GDM1 (cell line): ENCODE data around the gene AK3.
A peak's percentile ranks its signal among the peaks of the same experiment; 100 is the strongest.
"Not testable (repeated sequence)": the region's sequence is repeated elsewhere in the genome, so short reads cannot be mapped to it uniquely, and the experiment has no call there.

Experiments
- DNase-seq: peaks from one replicate; lab custom pipeline; 2025; lab: John Stamatoyannopoulos, UW

Gene AK3

DNA sequence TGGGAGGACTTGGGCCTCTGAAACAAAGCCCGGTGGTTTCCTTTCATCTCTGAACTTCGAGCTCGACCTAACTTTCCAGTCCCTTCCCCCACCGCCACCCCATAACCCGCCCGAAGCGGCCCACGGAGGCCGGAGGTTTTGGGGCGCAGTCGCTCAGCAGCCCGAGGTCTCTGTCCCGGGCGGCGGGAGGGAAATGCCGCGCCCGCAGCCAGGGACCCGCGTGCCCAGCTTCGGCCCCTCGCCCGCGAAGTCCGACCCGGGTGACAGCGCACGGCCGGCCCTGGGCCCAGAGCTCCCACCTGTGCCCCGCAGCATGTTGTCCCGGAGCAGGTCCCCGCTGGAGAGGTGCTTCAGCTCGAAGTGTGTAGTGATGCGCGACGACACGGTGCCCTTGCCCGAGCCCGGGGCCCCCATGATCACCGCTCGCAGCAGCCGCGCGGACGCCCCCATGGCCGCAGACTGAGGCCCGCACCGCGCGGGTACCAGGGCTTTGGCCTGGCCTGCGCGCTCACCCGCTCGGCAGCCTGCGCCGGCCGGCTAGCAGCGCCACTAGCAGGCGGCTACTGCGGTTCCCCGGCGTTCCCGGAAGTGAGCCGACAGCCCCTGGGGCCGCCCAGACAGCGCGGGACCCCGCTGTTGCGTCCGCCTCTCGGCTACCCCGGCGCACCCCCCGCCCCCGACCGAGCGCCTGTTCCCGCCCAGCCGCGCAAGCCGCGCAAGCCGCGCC, at the start of gene AK3:
Gene AK3 (minus strand): TSS at position 565 of the 727 bp plus-strand sequence. CDS start 115 bp downstream, at position 450.
- peak; percentile 88 for DNase-seq

DNA sequence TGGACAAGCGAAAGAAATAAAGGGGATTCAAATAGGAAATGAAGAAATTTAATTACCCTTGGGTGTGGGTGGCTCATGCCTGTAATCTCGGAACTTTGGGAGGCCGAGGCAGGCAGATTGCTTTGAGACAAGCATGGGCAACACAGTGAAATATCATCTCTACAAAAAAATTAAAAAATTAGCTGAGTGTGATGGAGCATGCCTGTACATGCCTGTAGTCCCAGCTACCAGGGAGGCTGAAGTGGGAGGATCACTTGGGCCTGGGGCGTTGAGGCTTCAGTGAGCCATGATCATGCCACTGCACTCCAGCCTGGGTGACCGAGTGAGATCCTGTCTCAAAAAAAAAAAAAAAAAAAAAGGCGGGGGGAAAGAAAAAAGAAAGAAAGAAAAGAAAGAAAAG, 47.7 kb upstream of the AK3 start:
- no peak for DNase-seq

DNA sequence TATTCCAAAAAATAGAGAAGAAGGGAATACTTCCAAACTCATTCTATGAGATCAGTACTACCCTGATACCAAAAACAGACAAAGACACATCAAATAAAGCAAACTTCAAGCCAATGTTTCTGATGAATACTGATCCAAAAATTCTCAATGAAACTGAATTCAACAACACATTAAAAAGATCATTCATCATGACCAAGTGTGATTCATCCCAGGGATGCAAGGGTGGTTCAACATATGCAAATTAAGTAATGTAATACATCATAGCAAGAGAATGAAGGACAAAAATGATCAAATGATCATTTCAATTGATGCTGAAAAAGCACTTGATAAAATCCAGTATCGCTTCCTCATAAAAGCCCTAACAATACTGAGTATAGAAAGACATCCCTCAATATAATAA, 46.9 kb upstream of the AK3 start:
- no peak for DNase-seq

DNA sequence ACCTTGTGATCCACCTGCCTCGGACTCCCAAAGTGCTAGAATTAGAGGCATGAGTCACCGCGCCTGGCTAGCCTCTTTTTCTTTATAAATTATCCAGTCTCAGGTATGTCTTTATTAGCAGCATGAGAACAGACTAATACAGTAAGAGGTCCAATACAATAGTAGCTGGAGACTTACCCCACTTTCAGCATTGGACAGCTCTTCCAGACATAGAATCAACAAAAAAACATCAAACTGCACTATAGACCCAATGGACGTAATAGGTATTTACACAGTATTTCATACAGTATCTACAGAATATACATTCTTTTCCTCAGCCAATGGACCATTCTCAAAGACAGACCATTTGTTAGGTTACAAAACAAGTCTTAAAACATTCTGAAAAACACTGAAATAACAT, 45.6 kb upstream of the AK3 start:
- no peak for DNase-seq

DNA sequence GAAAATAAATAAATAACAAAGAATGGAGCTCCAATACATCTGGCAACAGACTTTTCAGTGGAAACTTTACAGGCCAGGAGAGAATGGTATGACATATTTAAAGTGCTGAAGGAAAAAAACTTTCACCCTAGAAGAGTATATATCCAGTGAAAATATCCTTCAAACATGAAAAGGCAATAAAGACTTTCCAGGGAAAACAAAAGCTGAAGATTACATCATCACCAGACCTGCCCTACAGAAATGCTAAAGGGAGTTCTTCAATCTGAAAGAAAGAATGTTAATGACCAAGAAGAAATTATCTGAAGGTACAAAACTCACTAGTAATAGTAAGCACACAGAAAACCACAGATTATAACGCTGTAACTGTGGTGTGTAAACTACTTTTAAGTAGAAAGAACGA, 43.4 kb upstream of the AK3 start:
- no peak for DNase-seq

DNA sequence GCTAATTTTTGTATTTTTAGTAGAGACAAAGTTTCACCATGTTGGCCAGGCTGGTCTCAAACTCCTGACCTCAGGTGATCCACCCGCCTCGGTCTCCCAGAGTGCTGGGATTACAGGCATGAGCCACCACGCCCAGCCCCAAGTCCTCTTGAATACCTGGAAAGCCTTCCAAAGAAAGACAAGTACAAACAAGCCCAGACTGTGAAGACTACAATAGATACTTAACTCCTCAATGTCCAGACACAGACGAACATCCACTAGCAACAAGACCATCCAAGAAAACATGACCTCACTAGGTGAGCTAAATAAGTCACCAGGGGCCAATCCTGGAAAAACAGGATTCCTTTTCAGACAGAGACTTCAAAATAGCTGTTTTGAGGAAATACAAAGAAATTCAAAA, 42.2 kb upstream of the AK3 start:
- not testable (repeated sequence) for DNase-seq

DNA sequence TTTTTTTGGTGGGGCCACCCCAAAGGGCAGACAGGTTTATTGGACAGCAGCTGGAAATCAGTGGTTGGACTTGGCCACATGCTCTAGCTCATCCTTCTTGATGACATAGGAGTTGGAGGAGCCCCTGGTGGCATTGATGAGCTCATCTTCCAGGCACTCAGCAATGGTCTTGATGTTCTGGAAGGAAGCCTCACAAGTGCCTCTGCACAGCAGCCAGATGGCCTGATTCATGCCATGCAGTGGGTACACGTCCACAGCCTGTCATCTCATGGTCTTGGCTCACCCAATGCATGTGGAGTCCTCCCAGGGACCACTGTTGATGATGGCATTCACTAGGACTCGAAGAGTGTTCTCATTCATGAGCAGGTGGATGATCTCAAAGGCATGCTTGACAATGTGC, 40.4 kb upstream of the AK3 start:
- DNase-seq: no peak

DNA sequence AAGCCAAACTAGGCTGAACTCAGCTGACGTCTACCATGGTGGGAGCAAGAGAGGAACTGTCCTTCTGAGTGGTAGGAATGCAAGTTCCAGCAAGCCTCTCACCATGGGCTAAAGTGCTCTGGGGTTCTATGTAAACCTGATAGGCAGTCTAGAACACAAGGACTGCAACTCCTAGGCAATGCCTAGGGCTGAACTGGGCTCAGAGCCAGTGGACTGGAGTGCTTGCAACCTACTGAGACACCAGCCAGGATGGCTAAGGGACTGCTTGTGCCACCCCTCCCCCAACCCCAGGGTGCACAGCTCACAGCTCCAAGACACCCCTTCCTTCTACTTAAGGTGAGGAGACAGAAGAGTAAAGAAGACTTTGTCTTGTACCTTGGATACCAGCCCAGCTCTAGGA, 39.6 kb upstream of the AK3 start:
- no peak for DNase-seq

DNA sequence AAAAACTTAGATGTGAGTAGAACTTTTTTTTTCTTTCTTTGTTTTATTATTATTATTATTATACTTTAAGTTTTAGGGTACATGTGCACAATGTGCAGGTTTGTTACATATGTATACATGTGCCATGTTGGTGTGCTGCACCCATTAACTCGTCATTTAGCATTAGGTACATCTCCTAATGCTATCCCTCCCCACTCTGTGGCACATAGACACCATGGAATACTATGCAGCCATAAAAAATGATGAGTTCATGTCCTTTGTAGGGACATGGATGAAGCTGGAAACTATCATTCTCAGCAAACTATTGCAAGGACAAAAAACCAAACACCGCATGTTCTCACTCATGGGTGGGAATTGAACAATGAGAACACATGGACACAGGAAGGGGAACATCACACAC, 34.0 kb upstream of the AK3 start:
- DNase-seq: not testable (repeated sequence)

DNA sequence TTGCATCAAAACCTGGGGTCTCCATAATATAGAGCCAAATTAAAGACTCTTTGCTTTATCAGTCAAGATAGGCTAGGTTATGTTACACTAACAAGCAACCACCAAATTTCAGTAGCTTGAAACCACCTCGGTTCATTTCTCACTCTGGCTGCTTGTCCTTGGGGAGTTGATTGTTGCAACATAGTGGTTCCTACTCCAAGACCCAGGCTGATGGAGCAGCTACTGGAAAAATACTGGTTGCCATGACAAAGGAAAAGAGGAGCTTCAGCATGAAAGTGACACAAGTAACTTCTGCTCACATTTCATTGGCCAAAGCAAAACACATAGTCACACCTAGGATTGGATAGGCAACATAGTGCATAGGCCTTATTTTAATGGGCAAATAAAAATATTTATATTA, 33.2 kb upstream of the AK3 start:
- DNase-seq: no peak

DNA sequence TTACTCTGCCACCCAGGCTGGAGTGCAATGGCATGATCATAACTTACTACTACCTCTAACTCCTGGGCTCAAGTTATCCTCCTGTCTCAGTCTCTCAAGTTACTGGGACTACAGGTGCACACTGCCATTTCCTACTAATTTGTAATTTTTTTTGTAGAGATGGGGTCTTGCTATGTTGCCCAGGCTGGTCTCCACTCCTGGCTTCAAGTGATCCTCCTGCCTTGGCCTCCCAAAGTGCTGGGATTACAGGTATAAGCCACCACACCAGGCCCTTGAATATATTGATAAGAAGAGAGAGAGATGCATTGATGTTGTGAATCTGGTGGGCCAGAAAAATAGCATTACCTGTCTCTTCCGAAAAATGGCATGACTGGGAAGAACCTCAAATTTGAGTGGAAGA, 30.8 kb upstream of the AK3 start:
- no peak for DNase-seq

DNA sequence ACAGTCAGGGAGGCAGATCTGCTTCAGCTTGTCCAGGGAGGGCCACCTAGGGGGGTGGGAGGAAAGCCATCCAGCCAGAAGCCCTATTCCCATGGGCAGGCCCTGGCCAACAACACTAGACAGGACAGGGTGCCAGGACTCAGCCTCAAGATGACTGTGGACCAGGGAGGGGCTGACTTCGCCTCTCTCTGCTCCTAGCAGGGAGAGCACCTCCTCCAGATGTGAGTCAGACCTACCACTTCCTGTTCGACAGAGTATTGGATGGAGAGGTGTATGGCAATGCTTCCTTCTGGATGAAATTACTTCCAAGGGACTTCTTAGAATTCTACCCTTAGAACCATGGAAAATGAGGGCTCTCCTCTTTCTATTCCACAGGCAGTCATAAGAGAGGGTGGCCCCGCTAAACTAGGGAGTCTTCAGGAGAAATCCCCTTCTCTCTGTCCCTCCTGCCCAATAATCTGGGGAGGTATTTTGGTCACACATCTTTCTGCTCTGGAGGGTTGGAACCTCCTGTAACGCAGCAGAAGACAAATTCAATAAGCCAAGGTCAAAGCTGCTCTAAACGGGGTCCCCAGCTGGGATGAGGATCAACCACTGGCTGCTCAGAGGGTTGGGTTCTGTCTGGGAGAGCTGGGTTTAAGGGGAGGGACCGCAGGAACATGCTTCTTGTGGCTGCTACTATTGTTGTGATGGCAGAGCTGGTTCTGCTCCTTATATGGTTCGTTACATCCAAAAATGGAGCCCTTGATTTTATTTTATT, 28.5 kb upstream of the AK3 start:
- no peak for DNase-seq

DNA sequence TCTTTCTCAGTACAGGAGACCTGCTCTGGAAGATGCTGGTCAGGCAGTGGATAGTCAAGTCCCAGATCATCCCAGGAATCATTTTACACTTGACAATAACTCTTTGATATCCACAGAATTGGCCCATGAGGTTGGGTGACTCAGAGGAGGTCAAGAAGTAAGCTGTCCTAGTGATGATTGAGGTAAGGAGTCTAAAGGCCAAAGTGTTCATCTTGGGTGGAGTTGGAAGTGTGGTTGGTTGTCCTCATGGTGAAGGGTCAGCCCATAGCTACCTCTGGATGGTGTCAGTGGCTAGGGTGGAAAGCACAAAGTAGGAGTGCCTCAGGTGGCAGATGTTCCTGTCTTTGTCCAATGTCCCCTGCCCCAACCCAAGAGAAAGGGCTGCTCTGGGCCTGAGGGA, 27.7 kb upstream of the AK3 start:
- DNase-seq: no peak

DNA sequence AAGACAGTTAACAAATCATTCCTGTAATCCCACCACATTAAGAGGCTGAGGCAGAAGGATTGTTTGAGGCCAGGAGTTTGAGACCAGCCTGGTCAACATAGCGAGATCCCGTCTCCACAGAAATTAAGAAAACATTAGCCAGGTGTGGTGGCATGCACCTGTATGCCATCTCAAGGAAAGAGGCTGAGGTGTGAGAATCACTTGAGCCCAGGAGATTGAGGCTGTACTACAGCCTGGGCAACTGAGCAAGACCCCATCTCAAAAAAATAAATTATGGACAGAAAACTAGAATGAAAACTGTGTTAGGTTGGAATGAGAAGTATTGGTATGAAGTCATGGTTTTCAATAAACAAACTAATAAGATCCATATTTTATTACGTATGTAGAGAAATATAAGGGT, 23.0 kb upstream of the AK3 start:
- DNase-seq: no peak

DNA sequence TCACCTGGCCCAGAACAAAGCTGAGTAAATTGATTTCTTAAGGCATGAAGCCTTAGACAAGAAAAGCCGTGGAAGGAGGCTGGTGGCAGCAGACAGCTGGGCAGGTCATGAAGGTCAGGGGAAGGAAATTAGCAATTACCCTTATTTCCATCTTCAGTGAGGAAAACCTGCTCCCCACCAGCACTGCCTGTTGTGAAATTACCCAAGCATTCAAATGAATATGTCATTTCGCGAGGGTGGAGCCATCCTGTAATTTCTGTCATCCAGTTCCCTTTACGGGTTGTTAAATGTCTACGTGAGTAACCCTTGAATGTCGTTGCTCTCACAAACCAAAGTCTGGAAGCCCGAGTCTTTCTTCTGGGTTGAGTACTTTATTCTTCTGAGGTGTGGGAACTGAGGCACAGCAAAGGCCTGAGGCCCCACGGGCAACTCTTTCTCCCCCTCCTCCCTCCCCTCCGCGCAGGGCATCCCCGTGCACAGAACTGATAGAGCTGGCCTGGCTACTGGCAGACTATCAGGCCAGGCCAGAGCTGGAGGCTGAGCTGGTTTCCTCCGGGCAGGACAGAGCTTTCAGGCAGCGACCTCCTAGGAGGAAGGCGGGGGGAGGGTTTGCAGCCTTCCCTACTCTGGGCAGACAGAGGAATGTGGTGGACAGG, 22.0 kb upstream of the AK3 start:
- no peak for DNase-seq

DNA sequence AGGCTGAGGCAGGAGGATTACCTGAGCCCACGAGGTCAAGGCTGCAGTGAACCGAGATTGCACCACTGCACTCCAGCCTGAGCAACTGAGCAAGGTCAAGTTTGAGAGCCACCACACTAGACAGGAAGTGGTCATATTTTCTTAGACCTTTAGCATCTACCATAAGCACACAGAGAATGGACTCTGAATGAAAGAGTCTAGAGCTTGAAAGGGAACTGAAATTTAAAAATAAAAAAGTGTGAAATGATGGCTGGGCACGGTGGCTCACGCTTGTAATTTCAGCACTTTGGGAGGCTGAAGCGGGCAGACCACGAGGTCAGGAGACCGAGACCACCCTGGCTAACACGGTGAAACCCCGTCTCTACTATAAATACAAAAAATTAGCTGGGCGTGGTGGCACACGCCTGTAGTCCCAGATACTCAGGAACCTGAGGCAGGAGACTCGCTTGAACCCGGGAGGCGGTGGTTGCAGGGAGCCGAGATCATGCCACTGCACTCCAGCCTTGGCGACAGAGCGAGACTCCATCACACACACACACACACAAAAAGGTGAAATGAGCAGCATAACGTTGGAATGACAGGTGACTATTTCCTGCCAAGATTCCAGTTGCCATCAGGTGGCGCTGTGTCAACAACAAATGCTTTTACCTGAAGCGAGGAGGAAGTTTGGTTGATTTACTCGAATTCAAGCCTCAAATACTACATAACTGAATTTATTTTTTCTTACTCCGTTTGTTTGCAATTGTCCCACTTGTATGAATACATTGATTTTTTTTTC, 21.3 kb upstream of the AK3 start:
- DNase-seq: peak; percentile 42

DNA sequence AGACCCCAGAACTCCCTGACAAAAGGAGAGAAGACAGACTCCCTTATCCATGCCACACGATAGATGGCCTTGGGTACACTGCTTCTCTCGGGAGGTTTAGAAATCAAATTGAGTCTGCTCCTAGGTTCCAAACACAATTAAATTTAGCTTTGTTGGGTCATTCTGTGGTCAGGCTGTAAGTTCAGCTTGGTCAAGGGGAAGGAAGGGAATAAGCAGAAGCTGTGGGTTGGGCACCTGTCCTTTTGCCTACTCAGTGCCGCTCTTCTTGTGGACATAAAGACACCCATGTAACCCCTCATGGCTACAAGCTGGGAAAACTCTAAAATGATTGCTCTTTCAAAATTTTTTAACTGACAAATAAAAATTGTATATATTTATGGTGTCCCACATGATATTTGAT, 19.1 kb upstream of the AK3 start:
- no peak for DNase-seq

DNA sequence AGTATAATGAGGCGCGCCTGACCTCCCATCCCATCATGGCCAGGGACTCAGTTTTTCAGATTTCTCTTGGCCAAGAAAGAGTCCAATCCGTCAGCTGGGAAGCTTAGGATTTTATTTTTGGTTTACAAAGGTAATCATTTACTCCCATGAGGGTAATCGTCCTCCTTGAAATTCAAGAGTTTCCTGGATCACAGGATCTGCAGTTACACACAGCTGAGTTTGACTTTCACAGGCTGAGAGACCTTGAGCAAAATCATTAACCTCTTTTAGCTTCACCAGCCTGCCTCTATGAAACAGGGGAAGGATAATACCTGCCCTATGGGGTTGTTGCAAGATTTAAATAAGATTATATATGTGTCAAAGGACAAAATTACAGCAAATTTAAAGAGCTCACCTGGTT, 15.4 kb upstream of the AK3 start:
- no peak for DNase-seq

DNA sequence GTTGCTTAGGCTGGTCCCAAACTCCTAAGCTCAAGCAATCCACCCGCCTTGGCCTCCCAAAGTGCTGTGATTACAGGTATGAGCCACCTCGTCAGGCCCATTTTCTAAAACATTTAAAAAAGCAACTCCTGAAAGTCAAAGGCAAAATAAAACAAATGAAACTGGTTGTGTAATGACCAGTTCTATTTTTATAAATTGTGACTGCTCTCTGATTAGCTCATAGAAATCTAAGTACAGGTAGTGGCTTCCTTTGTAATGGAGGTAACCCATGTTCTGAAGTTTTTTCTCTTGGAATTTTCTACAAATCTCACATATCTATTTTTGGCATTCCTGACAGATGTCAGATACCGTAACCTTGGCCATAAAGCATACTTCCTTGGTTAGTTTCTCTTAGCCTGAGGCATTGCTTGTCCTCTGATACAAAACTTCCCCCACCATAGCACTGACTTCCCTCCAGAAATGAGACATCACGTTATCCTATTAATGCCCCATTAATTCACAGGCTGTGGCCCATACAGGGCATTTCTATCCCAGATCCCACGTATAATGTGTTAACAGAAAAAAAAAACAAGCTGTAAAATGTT, 14.1 kb upstream of the AK3 start:
- DNase-seq: no peak

DNA sequence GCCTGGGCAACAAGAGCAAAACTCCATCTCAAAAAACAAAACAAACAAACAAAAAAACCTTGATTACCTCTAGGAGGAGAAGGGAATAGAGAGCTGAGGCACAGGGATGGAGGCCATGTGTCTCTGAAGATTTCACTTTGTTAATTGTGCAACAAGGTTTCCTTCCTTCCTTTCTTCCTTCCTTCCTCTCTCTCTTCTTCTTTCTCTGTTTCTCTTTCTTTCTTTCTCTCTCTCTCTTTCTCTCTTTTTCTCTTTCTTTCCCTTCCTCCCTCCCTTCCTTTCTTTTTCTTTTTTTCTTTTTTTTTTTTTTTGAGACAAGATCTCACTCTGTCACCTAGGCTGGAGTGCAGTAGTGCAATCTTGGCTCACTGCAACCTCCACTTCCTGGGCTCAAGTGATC, 13.5 kb upstream of the AK3 start:
- DNase-seq: not testable (repeated sequence)

DNA sequence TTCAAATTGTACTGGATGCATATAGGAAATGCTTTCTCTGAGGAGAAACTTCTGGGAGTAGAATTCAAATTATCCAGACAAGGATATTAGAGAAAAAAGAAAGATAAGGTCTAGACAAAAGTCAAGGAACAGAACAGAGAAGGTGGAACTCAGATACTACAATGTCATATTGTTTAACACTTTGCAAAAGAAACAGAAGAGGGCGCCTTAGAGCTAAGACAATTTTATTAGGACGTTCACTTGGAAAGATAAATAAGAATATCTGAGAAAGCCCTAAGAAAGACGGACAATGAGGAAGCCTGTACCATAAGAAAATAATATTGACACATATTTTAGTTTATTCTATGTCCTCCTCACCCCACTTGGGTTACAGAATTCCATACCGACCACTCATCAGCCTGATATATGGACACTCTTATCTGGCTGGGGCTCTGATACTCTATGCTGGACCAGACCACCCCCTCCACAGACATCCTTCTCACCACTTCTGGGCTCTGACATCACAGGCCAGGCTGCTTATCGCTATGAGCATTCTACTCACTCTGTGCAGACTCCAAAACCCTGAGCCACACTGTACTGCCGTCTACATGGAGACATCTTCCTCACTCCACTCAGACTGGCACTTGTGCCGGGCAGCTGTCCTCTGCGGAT, 9.1 kb upstream of the AK3 start:
- DNase-seq: no peak

DNA sequence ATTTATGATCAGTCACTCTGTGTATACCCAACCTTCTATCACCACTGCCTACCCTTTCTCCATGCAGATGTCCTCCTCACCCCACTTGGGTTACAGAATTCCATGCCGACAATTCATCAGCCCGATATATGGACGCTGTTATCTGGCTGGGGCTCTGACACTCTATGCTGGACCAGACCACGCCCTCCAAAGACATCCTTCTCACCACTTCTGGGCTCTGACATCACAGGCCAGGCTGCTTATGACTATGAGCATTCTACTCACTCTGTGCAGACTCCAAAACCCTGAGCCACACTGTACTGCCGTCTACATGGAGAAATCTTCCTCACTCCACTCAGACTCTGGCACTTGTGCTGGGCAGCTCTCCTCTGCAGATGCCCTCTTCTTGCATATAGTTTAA, 7.6 kb upstream of the AK3 start:
- no peak for DNase-seq
